NCI-H748 treated with DMSO at 0.1 percent for 48 hours (cell line): Measurements from ENCODE around the gene MYBPH.

Experiments used
- DNase-seq: peaks from one replicate; lab custom pipeline; 2025; lab: John Stamatoyannopoulos, UW

Gene MYBPH

DNA sequence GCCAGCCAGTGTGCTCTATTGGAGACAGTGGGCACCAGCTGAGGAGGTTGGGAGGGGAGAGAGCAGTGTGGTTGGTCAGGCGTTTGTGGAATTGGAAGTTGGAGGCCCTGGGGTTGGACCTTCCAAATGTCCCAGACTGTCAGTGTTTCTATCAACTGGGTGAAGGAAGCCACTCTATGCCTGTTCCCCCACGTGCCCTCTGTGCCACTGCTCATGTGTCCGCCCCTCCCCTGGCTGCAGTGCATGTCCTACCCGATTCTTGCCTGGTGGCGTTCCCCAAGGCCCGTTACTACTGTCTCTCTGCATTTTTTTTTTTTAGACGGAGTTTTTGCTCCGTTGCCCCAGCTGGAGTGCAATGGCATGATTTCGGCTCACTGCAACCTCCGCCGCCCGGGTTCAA is 27.0 kb downstream of the MYBPH start:
- no peak for DNase-seq

- no peak for DNase-seq
Observed at GRCh38 chr1:203148127-203148526, 27.5 kb downstream of the MYBPH start.

DNA sequence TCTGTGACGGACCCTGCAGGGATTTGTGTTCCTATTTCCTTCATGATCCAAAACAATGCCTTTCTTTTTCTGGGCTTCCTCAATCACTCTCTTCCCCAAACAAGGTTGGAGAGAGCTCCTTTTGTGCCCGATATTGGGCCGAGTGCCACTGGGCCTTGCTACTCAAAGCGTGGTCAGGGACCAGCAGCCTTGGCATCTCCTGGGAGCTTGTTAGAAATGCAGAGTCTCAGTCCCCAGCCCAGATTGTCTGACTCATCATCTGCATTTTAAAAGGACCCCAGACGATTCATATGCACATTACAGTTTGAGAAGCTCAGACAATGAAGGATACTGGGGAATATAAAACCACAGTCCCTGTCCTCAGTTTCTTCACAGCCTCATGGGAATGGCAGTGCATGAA is 28.2 kb downstream of the MYBPH start:
- no peak for DNase-seq

DNA sequence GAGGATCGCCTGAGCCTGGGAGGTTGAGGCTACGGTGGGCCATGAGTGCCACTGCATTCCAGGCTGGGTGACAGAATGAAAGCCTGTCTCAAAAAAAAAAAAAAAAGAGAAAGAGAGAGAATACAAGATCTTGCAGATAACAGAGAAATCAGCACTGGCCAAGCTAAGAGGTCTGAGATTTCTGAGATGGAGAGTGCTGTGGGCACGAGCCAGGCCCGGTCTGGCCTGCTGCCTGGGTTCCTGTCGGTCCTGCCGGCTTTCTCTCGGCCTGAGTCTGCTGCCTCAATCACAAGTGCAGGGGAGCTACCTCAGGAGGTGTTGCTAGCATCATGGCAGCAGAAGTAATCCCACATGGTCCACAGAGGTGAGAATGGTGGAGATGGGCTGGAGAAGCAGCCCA is 29.1 kb downstream of the MYBPH start:
- DNase-seq: no peak

GRCh38 chr1:203146042-203146369 is 29.6 kb downstream of the MYBPH start:
- no peak for DNase-seq

GRCh38 chr1:203145321-203146041 is 30.1 kb downstream of the MYBPH start:
- DNase-seq: no peak

- DNase-seq: no peak
Observed at GRCh38 chr1:203144661-203145060, 31.0 kb downstream of the MYBPH start.

DNA sequence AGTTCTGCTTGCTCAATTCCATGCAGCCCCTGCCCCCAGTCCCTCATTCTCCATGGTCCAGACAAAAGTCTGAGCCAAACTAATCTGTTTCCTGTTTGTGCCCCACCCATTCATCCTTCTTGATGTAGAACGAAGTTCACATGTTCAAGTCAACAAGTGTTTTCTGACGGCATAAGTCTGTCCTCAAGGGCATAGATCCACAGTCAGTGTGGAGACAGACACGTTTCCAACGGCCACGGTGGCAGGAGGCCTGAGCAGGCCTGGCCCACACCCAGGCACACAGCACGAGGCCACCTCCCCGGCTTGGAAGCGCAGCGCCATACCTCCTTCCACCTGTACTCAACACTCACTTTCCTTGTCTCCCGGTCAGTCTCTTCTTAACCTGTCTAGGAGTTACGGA is 32.0 kb downstream of the MYBPH start:
- no peak for DNase-seq

DNA sequence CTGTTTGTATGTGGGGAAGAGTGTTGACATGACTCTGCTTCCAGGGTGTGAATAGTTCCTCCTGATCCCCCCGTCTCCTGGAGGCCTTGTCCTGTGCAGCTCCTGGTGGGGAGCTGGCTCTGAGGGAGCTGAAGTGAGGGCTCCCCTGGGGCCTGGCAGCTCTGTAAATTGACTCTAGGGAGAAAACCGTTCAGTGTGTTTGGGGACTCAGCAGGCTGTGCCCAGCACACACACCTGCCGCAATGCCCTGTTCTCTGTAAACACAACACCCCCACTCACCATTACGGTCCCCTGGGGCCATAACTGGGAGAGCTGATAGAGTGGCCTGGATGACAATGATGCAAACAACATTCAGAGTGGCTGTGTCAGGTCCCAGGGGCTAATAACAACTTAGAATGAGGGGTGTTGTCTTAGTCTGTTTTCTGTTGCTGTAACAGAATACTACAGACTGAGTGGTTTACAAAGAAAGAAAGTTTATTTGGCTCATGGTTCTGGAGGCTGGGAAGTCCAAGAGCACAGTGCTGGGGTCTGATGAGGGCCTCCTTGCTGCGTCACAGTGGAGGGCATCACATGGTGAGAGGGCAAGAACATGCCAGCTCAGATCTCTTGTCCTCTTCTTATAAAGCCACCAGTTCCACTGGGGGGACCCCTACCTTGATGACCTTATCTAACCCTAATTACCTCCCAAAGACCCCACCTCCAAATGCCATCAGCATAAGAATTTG is 32.8 kb downstream of the MYBPH start:
- DNase-seq: peak; percentile 42

GRCh38 chr1:203142124-203142523 is 33.5 kb downstream of the MYBPH start:
- no peak for DNase-seq

GRCh38 chr1:203140743-203141520 is 34.7 kb downstream of the MYBPH start:
- no peak for DNase-seq

DNA sequence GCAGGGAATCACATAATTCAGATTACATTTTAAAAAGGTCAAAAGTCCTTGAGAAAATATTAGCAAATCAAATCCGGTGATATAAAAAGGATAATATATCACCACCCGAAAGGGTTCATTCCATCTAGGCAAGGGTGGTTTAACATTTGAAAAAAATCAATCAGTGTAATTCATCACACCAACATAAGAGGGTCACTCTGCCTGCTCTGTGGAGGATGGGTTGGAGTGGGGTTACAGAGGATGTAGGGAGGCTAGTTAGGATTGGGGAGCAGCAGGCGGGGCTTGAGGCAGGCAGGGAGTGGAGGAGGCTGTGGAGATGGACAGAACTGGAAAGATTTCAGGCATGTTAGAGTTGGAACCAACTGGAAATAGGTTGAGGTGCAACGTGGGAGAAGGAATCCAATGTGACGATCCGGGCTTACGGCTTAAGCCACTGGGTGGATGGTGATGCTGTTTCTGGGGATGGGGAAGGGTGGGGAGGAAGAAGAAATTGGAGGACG is 35.6 kb downstream of the MYBPH start:
- no peak for DNase-seq

DNA sequence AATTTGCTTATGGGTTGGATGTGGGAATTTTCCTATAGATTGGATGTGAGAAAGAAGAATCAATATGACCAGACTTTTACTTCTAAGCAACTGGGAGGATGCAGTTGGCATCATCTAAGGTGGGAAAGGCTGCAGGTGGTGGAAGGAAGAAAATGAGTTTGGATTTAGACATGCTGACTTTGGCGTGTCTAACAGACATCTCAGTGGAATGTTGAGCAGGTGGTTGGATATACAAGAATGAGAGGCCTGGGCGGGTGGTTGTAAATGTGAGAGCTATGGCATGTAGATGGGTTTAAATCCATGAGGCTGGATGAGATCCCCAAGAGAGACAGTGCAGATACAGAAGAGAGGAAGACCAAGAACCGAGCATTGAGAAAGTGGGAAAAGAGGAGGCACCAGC is 37.6 kb downstream of the MYBPH start:
- no peak for DNase-seq

GRCh38 chr1:203137324-203137723 is 38.3 kb downstream of the MYBPH start:
- DNase-seq: no peak

- no peak for DNase-seq
Observed at GRCh38 chr1:203136409-203137042, 39.1 kb downstream of the MYBPH start.

GRCh38 chr1:203135636-203136305 is 39.9 kb downstream of the MYBPH start:
- DNase-seq: no peak

- DNase-seq: no peak
Observed at GRCh38 chr1:203133970-203134725, 41.5 kb downstream of the MYBPH start.

DNA sequence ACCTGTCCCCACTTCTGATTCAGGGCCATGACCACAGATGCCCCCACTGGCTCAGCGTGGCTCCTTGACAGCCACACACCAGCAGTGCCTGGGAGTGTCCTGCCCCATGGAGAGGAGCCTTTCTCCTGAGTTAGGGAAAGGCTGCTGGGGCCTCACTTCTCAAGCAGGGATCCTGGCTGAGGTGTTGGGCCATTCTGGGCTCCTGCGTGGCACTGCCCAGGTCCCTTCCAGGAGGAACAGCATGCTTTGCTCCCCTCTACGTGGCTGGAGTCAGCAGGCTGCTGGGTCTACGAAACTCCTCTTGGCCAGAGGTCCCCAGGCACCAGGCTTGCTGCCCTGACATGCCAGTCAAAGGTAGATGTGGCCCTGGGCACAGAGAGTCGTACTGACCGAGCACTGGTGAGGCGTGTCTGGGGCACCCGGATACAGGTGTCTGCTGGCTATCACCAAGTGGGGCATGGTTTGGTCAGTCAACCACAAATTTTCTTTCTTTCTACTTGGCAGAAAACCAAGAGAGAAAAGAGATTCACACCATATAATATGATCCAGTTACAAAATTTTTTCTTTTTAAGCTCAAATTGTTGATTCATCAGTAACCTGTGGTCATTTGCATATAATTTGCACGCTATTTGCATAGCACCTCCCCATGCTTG is 44.0 kb downstream of the MYBPH start:
- DNase-seq: no peak

DNA sequence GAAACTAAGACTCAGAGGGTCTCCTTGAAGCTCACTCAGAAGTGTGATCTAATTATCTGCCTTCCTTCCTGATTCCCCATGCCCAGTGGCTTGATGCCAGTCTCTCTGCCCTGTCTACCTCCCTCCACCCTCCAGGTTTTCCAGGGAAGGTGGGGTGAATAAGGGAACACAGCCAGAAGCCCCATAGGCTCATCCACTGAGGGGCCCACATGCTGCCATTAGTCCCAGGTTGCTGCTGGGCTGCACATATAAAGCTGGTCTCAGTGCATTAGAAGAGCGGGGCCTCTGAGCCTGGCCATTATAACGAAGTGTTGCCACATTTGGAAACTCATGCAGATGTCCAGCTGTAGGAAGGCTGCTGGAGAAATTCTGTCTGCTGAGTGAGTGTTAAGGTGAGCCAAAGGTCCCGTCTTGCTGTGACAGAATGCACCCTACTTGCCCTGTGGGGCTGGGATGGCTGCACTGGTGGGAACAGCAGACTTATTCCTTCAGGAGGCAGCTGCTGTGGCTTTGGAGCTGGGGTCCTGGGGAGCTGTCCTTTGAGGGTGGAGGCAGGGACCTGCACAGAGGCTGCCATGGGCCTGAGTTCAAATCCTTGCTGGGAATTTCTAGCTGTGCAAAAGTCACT is 45.2 kb downstream of the MYBPH start:
- DNase-seq: no peak
